Measurements from ENCODE around the gene MUC6. TPM values are rescaled to one million over a fixed set of nuclear protein-coding genes. Genes with fewer than 3 reads are reported as not detected.

MUC6 gene
- total and polyA plus RNA-seq, 2 donors (not counting 3 experiments of a cell fraction or from before 2014, with no cell fraction given), result not detected

Other genes starting within 250 kb of the MUC6 start
- 0.40 and 0.83 TPM in 2 replicates for gene CEND1, start 246.6 kb downstream of the MUC6 start, total RNA-seq
- gene CEND1, start 246.6 kb downstream of the MUC6 start, polyA plus RNA-seq, result 0.15 and 0.27 TPM in 2 replicates
- 24.9 and 29.3 TPM in 2 replicates for gene SLC25A22, start 238.4 kb downstream of the MUC6 start, total RNA-seq
- 24.5 and 27.4 TPM in 2 replicates for gene SLC25A22, start 238.4 kb downstream of the MUC6 start, polyA plus RNA-seq
- 30.6 and 30.7 TPM in 2 replicates for gene PIDD1, start 231.5 kb downstream of the MUC6 start, total RNA-seq
- 28.2 and 41.0 TPM in 2 replicates for gene PIDD1, start 231.5 kb downstream of the MUC6 start, polyA plus RNA-seq
- 1,644 and 1,739 TPM in 2 replicates for gene RPLP2, start 226.8 kb downstream of the MUC6 start, total RNA-seq
- 1,579 and 3,225 TPM in 2 replicates for gene RPLP2, start 226.8 kb downstream of the MUC6 start, polyA plus RNA-seq
- gene PNPLA2, start 217.8 kb downstream of the MUC6 start, total RNA-seq, result 75.6 and 83.0 TPM in 2 replicates
- 73.1 and 80.3 TPM in 2 replicates for gene PNPLA2, start 217.8 kb downstream of the MUC6 start, polyA plus RNA-seq
- gene CRACR2B, start 208.8 kb downstream of the MUC6 start, total RNA-seq, result 8.4 and 9.7 TPM in 2 replicates
- gene CRACR2B, start 208.8 kb downstream of the MUC6 start, polyA plus RNA-seq, result 9.3 and 10.7 TPM in 2 replicates
- 515 and 605 TPM in 2 replicates for gene CD151, start 203.8 kb downstream of the MUC6 start, total RNA-seq
- gene CD151, start 203.8 kb downstream of the MUC6 start, polyA plus RNA-seq, result 1,090 and 1,522 TPM in 2 replicates
- gene POLR2L, start 194.2 kb downstream of the MUC6 start, total RNA-seq, result 252 and 259 TPM in 2 replicates
- gene POLR2L, start 194.2 kb downstream of the MUC6 start, polyA plus RNA-seq, result 146 and 173 TPM in 2 replicates
- gene TSPAN4, start 193.9 kb downstream of the MUC6 start, total RNA-seq, result 86.5 and 114 TPM in 2 replicates
- 199 and 238 TPM in 2 replicates for gene TSPAN4, start 193.9 kb downstream of the MUC6 start, polyA plus RNA-seq
- gene CHID1, start 125.9 kb downstream of the MUC6 start, total RNA-seq, result 86.2 and 89.8 TPM in 2 replicates
- gene CHID1, start 125.9 kb downstream of the MUC6 start, polyA plus RNA-seq, result 98.2 and 107 TPM in 2 replicates
- gene AP2A2, start 110.8 kb downstream of the MUC6 start, total RNA-seq, result 92.5 and 92.6 TPM in 2 replicates
- 89.5 and 109 TPM in 2 replicates for gene AP2A2, start 110.8 kb downstream of the MUC6 start, polyA plus RNA-seq
- not detected in 2 replicates for gene MUC2, start 38.2 kb upstream of the MUC6 start, total RNA-seq
- gene MUC2, start 38.2 kb upstream of the MUC6 start, polyA plus RNA-seq, result not detected in 2 replicates
- not detected in 2 replicates for gene MUC5AC, start 121.2 kb upstream of the MUC6 start, total RNA-seq
- gene MUC5AC, start 121.2 kb upstream of the MUC6 start, polyA plus RNA-seq, result not detected in 2 replicates
- gene MUC5B, start 186.3 kb upstream of the MUC6 start, total RNA-seq, result not detected in 2 replicates
- not detected in 2 replicates for gene MUC5B, start 186.3 kb upstream of the MUC6 start, polyA plus RNA-seq